ENCODE results near the gene CPS1.

Gene CPS1

DNA sequence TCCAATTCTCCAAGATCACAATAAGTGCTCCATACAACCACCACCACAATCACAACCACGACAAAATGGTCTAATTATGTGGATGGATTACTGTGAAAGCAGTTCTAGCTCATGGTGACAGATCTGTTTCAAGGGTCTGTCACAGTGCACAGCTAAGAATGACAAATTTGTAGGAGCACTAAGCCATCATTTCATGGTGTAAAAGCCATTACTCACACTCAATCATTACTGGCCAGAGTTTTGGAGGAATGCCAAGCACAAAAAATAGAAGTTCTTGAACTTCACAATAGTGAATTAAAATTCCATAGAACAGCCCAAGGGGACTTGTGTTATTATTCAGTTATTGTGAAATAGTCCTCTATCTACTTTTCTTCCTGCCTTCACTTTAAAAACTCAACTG lies 2.3 kb downstream of the CPS1 start:
- DNase-seq (ENCODE audit: low read depth, low spot score) = no peak
- no peak overlapping the region for H3K4me3 ChIP-seq (ENCODE audit: insufficient read length, low read depth)

DNA sequence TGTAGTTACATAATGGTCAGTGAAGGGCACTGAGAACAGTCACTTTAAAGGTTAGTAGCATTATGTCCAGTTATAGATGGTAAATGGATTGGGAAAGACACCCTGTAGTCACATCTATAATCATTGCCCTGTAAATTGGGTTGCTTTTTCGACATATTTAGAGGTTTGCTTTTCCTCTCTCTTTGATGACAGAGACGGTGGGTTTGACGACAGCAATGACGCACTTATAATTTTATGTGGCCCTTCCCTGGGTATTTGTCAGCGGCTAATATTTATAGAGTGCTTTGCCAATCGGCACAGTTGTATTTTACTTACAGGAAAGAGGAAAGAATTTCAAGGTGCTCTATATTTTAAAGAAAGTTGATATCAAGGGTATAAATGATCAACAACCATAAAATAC lies 2.8 kb downstream of the CPS1 start:
- no peaks in the 10 kb centered on the region for H3K9me3 ChIP-seq (ENCODE audit: insufficient read depth, low read length)
- H3K27me3 ChIP-seq (ENCODE audit: insufficient read depth, insufficient read length) = no peaks in the 10 kb centered on the region
- no peak overlapping the region for H3K9ac ChIP-seq (ENCODE audit: insufficient read length, low read depth)
- no peaks in the 10 kb centered on the region for H3K4me1 ChIP-seq (ENCODE audit: insufficient read depth, insufficient read length)
- H3K36me3 ChIP-seq (ENCODE audit: insufficient read depth, insufficient read length, low read length) = no peaks in the 10 kb centered on the region
- no peak for TF ChIP-seq ZNF274 (IDR thresholded peaks at IDR 0.05; ENCODE audit: low read depth, low read length)
- TF ChIP-seq YY1 (IDR thresholded peaks at IDR 0.05; ENCODE audit: insufficient read depth, insufficient read length) = no peak
- TF ChIP-seq SUZ12 (IDR thresholded peaks at IDR 0.05; ENCODE audit: extremely low read depth, insufficient read depth, insufficient read length) = no peak
- H3K4me3 ChIP-seq (ENCODE audit: insufficient read length, low read depth) = no peak overlapping the region
- no peak for DNase-seq (ENCODE audit: low read depth, low spot score)

More for the DNA sequence above, 2.3 kb downstream of the CPS1 start:
- Histone ChIP-seq H3K36me3 (ENCODE audit: insufficient read depth, insufficient read length, low read length) (no peaks in the 10 kb centered on the region), H3K9me3 (ENCODE audit: insufficient read depth, low read length) (no peaks in the 10 kb centered on the region), H3K27me3 (ENCODE audit: insufficient read depth, insufficient read length) (no peaks in the 10 kb centered on the region), H3K4me1 (ENCODE audit: insufficient read depth, insufficient read length) (no peaks in the 10 kb centered on the region), H3K9ac (ENCODE audit: insufficient read length, low read depth) (no peak overlapping the region)
- no peak for TF ChIP-seq YY1 (IDR thresholded peaks at IDR 0.05; ENCODE audit: insufficient read depth, insufficient read length)

DNA sequence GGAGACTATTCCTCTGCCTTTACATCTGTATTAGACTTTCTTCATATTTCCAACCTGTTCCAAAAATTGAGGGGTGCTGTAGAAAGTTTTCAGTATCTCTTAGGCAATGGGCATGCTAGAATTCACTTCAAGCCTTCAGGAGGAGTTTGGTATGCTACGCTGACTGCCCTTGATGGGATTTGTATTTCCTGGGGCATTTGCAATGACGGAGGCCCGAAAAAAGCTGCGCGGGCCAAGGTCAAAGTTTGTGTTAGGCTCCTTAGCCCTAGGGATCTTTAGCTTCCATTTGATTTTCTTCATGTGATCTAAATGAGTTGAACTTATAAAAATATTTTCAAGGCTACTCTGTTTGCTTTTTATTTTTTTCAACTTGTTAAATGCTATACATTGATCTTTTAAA lies 5.1 kb downstream of the CPS1 start:
- Histone ChIP-seq H3K27me3 (ENCODE audit: insufficient read depth, insufficient read length) (no peaks in the 10 kb centered on the region), H3K36me3 (ENCODE audit: insufficient read depth, insufficient read length, low read length) (no peaks in the 10 kb centered on the region), H3K4me1 (ENCODE audit: insufficient read depth, insufficient read length) (no peaks in the 10 kb centered on the region), H3K4me3 (ENCODE audit: insufficient read length, low read depth) (no peak overlapping the region), H3K9ac (ENCODE audit: insufficient read length, low read depth) (no peak overlapping the region), H3K9me3 (ENCODE audit: insufficient read depth, low read length) (no peaks in the 10 kb centered on the region)
- no peak for DNase-seq (ENCODE audit: low read depth, low spot score)
- TF ChIP-seq ZNF274 (IDR thresholded peaks at IDR 0.05; ENCODE audit: low read depth, low read length) = no peak
- no peak for TF ChIP-seq SUZ12 (IDR thresholded peaks at IDR 0.05; ENCODE audit: extremely low read depth, insufficient read depth, insufficient read length)
- no peak for TF ChIP-seq YY1 (IDR thresholded peaks at IDR 0.05; ENCODE audit: insufficient read depth, insufficient read length)

DNA sequence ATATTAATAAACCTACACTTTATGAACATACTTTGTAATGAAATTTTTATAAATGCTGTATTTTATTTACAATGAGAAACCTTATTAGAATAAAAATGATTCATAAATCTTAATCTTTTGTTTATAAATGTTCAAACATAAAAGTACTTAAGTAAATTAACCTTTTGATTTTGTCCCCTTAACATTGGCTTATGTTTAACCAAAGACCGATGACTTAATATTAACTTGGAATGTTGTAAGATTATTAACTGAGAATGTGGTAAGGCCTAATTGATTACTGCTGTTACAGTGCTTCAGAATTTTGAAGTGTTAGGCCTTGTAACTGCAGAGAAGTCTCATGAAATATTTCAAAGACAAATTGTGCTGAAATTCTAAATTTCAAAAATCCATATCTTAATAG lies 5.7 kb downstream of the CPS1 start:
- H3K9ac ChIP-seq (ENCODE audit: insufficient read length, low read depth) = no peak overlapping the region
- TF ChIP-seq SUZ12 (IDR thresholded peaks at IDR 0.05; ENCODE audit: extremely low read depth, insufficient read depth, insufficient read length) (no peak), ZNF274 (IDR thresholded peaks at IDR 0.05; ENCODE audit: low read depth, low read length) (no peak), YY1 (IDR thresholded peaks at IDR 0.05; ENCODE audit: insufficient read depth, insufficient read length) (no peak)
- no peak overlapping the region for H3K4me3 ChIP-seq (ENCODE audit: insufficient read length, low read depth)
- H3K4me1 ChIP-seq (ENCODE audit: insufficient read depth, insufficient read length) = no peaks in the 10 kb centered on the region
- no peaks in the 10 kb centered on the region for H3K27me3 ChIP-seq (ENCODE audit: insufficient read depth, insufficient read length)
- no peaks in the 10 kb centered on the region for H3K9me3 ChIP-seq (ENCODE audit: insufficient read depth, low read length)
- H3K36me3 ChIP-seq (ENCODE audit: insufficient read depth, insufficient read length, low read length) = no peaks in the 10 kb centered on the region
- no peak for DNase-seq (ENCODE audit: low read depth, low spot score)

GRCh38 chr2:210562502-210563080 lies 6.2 kb downstream of the CPS1 start:
- no peaks in the 10 kb centered on the region for H3K4me1 ChIP-seq (ENCODE audit: insufficient read depth, insufficient read length)
- TF ChIP-seq ZNF274 (IDR thresholded peaks at IDR 0.05; ENCODE audit: low read depth, low read length) = no peak
- no peak for TF ChIP-seq SUZ12 (IDR thresholded peaks at IDR 0.05; ENCODE audit: extremely low read depth, insufficient read depth, insufficient read length)
- no peaks in the 10 kb centered on the region for H3K9me3 ChIP-seq (ENCODE audit: insufficient read depth, low read length)
- DNase-seq (ENCODE audit: low read depth, low spot score) = no peak
- no peaks in the 10 kb centered on the region for H3K27me3 ChIP-seq (ENCODE audit: insufficient read depth, insufficient read length)
- no peak overlapping the region for H3K4me3 ChIP-seq (ENCODE audit: insufficient read length, low read depth)
- no peak overlapping the region for H3K9ac ChIP-seq (ENCODE audit: insufficient read length, low read depth)
- no peaks in the 10 kb centered on the region for H3K36me3 ChIP-seq (ENCODE audit: insufficient read depth, insufficient read length, low read length)

- Histone ChIP-seq H3K4me3 (ENCODE audit: insufficient read length, low read depth) (no peak overlapping the region), H3K27me3 (ENCODE audit: insufficient read depth, insufficient read length) (no peaks in the 10 kb centered on the region), H3K36me3 (ENCODE audit: insufficient read depth, insufficient read length, low read length) (no peaks in the 10 kb centered on the region), H3K4me1 (ENCODE audit: insufficient read depth, insufficient read length) (no peaks in the 10 kb centered on the region), H3K9ac (ENCODE audit: insufficient read length, low read depth) (no peak overlapping the region), H3K9me3 (ENCODE audit: insufficient read depth, low read length) (no peaks in the 10 kb centered on the region)
- no peak for DNase-seq (ENCODE audit: low read depth, low spot score)
- no peak for TF ChIP-seq ZNF274 (IDR thresholded peaks at IDR 0.05; ENCODE audit: low read depth, low read length)
Measured at GRCh38 chr2:210567279-210567678, 10.9 kb downstream of the CPS1 start.

GRCh38 chr2:210568108-210568507 lies 11.7 kb downstream of the CPS1 start:
- no peak overlapping the region for H3K9ac ChIP-seq (ENCODE audit: insufficient read length, low read depth)
- H3K36me3 ChIP-seq (ENCODE audit: insufficient read depth, insufficient read length, low read length) = no peaks in the 10 kb centered on the region
- no peaks in the 10 kb centered on the region for H3K27me3 ChIP-seq (ENCODE audit: insufficient read depth, insufficient read length)
- no peak overlapping the region for H3K4me3 ChIP-seq (ENCODE audit: insufficient read length, low read depth)
- TF ChIP-seq ZNF274 (IDR thresholded peaks at IDR 0.05; ENCODE audit: low read depth, low read length) (no peak), SUZ12 (IDR thresholded peaks at IDR 0.05; ENCODE audit: extremely low read depth, insufficient read depth, insufficient read length) (no peak), YY1 (IDR thresholded peaks at IDR 0.05; ENCODE audit: insufficient read depth, insufficient read length) (no peak)
- DNase-seq (ENCODE audit: low read depth, low spot score) = no peak
- H3K9me3 ChIP-seq (ENCODE audit: insufficient read depth, low read length) = no peaks in the 10 kb centered on the region
- H3K4me1 ChIP-seq (ENCODE audit: insufficient read depth, insufficient read length) = no peaks in the 10 kb centered on the region
